Fibroblast of the aortic adventitia (primary cell): Measurements from ENCODE around the gene HIP1. TPM values are rescaled to one million over a fixed set of nuclear protein-coding genes. Genes with fewer than 3 reads are reported as not detected.

ENCODE experiments used
- DNase-seq: peaks from one replicate; pipeline ENCODE4 v3.0.0-alpha.2; 2010; ENCODE audit warnings: low read depth
- H3K4me3 ChIP-seq: 2 replicates; pipeline ENCODE4 v1.5.1; 2011; ENCODE audit warnings: low read depth, mild to moderate bottlenecking, control low read depth, low read length, moderate library complexity
- CTCF ChIP-seq: IDR thresholded peaks from 2 replicates; pipeline ENCODE4 v1.5.1; 2011; ENCODE audit warnings: mild to moderate bottlenecking, low read length, control low read depth, inconsistent platforms; ENCODE audit not compliant: insufficient read depth
- total RNA-seq: library from RNA; depleted of rRNA; stranded (reverse); fragments of >200 nt; gene quantifications from 2 replicates; pipeline ENCODE4 v1.2.3, GENCODE V29; 2012; ENCODE audit warnings: low replicate concordance

The HIP1 gene
- total RNA-seq, 1 donor = 9.3 TPM

- no peak for TF ChIP-seq CTCF
- no peak overlapping the region for H3K4me3 ChIP-seq
- DNase-seq = peak; percentile 9
Measured at GRCh38 chr7:75711076-75711475, 27.7 kb downstream of the HIP1 start.

GRCh38 chr7:75704928-75705327, 33.8 kb downstream of the HIP1 start:
- no peak overlapping the region for H3K4me3 ChIP-seq
- no peak for TF ChIP-seq CTCF
- no peak for DNase-seq

GRCh38 chr7:75702515-75702914, 36.2 kb downstream of the HIP1 start:
- no peak overlapping the region for H3K4me3 ChIP-seq
- no peak for DNase-seq
- TF ChIP-seq CTCF = no peak

GRCh38 chr7:75699993-75700392, 38.7 kb downstream of the HIP1 start:
- no peak for TF ChIP-seq CTCF
- no peak for DNase-seq

GRCh38 chr7:75698358-75698757, 40.4 kb downstream of the HIP1 start:
- DNase-seq = no peak
- H3K4me3 ChIP-seq = no peak overlapping the region
- no peak for TF ChIP-seq CTCF

More at GRCh38 chr7:75699993-75700392, 38.7 kb downstream of the HIP1 start:
- H3K4me3 ChIP-seq = no peak overlapping the region

- no peak for DNase-seq
- no peak overlapping the region for H3K4me3 ChIP-seq
- no peak for TF ChIP-seq CTCF
Measured at GRCh38 chr7:75696263-75697037, 42.3 kb downstream of the HIP1 start.
